Muscle of back (tissue), 11 donors: ENCODE measurements around the gene LENG1. TPM values are rescaled to one million over a fixed set of nuclear protein-coding genes. Genes with fewer than 3 reads are reported as not detected.

Source experiments
- DNase-seq, 3 donors: peaks; one replicate each; pipeline versions ENCODE4 v3.0.0 to v3.0.0-alpha.2; 2013
- polyA plus RNA-seq, 10 donors: library from polyadenylated mRNA; unstranded; fragments of 120-200 nt; gene quantifications; one replicate each; pipeline ENCODE4 v1.2.1, GENCODE V29; 2013; ENCODE audit not compliant: insufficient read length in 10 of 10

The LENG1 gene
- polyA plus RNA-seq, 10 donors = 5.7 to 10.3 (median 7.9) TPM

DNA sequence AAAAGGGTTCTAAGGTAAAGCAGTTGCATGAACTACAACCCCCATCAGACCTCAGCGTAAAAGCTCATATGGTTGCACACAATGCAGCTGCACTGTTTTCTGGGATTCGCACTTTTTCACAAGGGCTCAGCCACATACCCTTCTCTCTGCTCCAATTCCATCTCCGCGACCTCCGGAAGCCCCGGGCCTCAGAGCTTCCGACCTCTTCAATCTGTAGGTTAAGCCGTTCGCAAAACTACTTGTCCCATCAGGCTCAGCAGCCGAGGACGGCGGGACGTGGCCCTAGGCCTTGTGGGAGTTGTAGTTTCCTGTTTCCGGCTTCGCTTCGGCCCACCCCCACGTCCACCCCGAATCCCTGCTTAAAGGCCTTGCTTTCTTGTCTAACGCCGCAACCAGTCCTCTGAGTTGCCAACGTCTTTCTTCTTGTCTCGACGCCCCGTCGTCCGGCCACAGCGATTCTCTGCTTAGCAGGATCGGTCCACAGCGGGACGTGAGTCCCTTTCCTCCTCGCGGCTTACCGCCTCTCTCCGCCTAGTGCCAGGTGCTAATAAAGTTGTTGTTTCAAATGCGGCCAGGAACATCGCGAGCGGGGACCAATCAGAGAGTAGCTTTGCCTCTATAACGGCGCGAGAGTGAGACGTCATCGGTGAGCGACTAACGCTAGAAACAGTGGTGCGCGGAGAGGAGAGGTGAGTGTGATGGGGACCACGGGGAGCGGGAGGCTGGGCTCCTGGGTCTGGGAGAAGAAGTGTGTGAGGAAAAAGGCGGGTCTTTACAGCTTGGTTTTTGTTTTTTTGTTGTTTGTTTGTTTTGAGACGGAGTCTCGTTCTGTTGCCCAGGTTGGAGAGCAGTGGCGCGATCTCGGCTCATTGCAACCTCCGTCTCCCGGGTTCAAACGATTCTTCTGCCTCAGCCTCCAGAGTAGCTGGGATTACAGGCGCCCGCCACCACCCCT lies 44.1 kb downstream of the LENG1 start, which contains the start of the genes PRPF31 and TFPT:
PRPF31 (plus strand) TSS at position 646 of the 955 bp plus-strand sequence. CDS start 2,525 bp downstream, outside the sequence.
TFPT (minus strand) TSS at position 549 of the 955 bp plus-strand sequence; CDS start at position 161, 388 bp downstream.
- peak; percentile 98 to 100 (median 99) for DNase-seq

DNA sequence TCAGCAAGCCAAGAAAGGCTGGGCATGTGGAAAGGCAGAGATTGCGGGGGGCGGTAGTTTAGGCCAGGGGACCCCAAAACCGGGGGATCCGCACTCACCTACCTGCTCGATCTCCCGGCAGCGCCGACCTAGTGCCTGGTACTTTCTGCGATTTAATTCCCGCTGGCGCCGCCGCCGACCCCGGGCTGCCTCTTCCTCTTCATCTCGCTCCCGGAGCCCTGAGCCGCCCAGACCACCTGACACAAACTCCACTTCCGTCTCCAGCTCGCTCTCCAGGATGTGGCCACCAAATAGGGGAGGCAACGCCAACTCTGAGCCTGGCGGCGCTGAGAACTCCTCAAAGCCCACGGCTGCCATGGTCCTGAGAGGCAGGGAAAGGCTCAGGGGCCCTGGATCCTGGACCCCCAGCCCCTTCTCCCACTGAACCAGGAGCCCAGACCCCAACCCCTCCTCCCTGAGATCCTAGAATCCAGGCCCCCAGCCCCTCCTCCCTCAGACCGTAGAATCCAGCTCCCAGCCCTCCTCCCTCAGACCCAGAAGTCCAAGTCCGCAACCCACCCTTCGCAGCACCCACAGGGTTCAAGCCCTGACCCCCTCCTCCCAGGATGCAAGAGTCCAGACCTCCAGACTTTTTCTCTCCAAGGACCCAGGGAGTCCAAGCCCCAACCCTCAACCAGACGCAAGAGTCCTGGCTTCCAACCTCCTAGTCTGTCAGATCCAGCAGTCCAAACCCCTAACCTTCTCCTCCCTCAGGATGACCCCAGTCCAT lies 45.0 kb downstream of the LENG1 start:
- peak in 1 of 3 donors; percentile 29 for DNase-seq

DNA sequence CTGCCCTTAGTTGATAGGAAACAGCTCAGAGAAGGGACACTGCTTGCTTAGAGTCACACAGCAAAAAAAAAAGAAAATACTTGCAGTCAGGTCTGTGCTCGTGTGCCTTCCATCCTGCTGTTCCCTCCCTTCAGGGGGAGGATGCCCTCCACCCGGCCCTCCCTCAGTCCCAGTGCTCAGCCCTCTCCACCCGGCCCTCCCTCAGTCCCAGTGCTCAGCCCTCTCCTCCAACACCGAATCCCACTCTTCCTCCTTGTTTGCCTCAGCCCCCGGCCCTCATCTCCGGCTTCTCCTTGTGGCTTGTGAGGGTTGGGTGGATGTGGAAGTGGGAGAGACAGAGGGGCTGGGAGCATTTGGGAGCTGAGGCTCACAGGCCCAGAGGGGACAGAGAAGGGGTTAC lies 49.9 kb downstream of the LENG1 start:
- DNase-seq = no peak

DNA sequence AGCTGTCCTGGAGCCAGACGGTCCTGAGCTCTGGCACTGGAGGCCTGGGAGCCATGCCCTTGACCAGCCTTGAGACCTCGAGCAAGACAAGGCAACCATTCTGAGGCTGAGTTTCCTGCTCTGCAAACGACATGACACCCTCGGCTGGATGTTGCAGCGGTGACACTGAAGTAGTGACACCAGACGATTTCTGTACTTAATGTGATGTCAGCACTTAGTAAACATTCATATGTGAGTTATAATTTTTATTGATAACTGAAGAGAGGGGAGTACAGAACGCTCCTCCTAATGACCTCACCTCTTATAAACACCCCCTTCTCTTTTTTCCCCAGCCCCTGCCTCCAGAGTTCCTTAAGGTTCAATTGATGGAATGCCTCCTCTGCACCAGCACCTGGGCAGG lies 51.0 kb downstream of the LENG1 start:
- no peak for DNase-seq

DNA sequence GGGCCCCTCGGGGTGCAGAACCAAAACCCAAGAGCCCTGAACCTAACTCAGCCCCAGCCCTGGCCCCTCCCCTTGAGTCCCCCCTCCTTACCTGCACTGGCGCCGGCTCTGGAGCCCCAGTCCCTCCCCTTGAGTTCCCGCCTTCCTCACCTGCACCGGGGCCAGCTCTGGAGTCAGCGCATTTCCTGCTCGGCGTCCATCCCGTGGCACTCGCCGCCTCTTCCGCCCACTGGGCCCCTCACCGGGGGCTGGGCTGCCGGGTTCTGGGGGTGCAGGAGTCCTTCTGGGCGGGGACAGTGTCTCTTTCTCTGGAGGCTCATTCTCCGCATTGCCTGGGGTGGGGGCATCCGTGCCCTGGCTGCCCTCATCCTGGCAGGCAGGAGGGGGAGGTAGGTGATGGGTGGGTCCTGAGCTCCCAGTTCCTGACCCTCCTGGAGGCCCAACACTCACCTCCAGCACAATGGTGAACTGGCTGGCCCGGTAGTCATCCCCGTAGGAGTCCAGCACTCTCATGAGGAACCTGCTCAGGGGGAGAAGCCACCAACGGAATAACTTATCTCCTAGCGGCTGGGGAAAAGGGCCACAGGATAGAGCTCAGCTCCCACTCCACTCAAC lies 51.5 kb downstream of the LENG1 start:
- DNase-seq = no peak

DNA sequence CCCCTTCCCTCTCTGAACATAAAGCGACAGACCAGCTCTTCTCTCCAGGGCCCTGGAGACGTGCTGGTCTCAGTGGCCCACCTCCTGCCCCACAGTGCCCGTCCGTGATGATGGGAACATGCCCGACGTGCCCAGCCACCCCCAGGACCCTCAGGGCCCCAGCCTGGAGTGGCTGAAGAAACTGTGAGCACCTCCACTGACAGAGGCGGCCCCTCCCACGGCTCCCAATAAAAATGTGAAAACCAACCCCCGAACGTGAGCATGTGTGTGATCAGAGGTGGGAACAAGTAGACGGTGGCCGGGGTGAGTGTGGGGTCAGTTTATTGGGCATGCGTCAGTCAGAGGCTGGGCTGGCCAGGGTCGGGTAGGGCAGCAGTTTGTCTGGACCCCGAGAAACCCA lies 52.8 kb downstream of the LENG1 start:
- no peak for DNase-seq

DNA sequence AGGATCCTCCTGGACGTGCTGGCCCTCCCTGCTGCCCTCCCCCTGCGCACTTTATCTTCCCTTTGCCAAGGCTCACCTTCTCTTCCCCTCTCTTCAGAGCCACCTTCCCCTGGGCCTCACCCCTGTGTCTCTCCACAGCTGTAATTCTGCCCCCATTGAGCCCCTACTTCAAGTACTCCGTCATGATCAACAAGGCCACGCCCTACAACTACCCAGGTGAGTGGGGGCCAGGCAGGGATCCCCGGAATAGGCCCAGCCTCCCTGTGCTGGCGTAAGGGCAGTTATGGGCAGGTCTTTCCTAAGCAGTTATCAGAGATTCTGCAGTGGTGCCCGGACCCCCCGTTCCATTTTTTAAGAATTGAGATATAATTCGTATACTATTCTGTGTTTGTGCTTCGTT lies 53.7 kb downstream of the LENG1 start:
- DNase-seq = no peak

Other genes starting within 250 kb of the LENG1 start
- 1 to 10 TPM in 1 of 10 donors, under 1 TPM in 9; 0.39 to 1.0 (median 0.55) TPM for gene CACNG8, start 196.8 kb downstream of the LENG1 start, polyA plus RNA-seq
- gene CACNG6, start 168.1 kb downstream of the LENG1 start, polyA plus RNA-seq = 10 to 100 TPM; 21.1 to 29.6 (median 22.9) TPM
- gene VSTM1, start 95.8 kb downstream of the LENG1 start, polyA plus RNA-seq = under 1 TPM in 2 of 10 donors, not detected in 8; 0.22 to 0.35 TPM
- gene TARM1, start 78.4 kb downstream of the LENG1 start, polyA plus RNA-seq = not detected
- under 1 TPM; 0.11 to 0.54 (median 0.43) TPM for gene OSCAR, start 58.9 kb downstream of the LENG1 start, polyA plus RNA-seq
- gene NDUFA3, start 56.9 kb downstream of the LENG1 start, polyA plus RNA-seq = 100 to 1,000 TPM in 5 of 10 donors, 10 to 100 TPM in 5; 76.3 to 116 (median 98.6) TPM
- gene TFPT, start 44.1 kb downstream of the LENG1 start, polyA plus RNA-seq = 10 to 100 TPM in 9 of 10 donors, 1 to 10 TPM in 1; 9.8 to 17.7 (median 13.4) TPM
- gene PRPF31, start 44.0 kb downstream of the LENG1 start, polyA plus RNA-seq = 10 to 100 TPM; 35.0 to 52.0 (median 45.4) TPM
- gene CNOT3, start 22.0 kb downstream of the LENG1 start, polyA plus RNA-seq = 10 to 100 TPM; 30.0 to 46.6 (median 35.3) TPM
- gene TMC4, start 13.4 kb upstream of the LENG1 start, polyA plus RNA-seq = 1 to 10 TPM; 1.3 to 4.5 (median 3.0) TPM
- 10 to 100 TPM; 19.7 to 34.6 (median 28.0) TPM for gene MBOAT7, start 29.9 kb upstream of the LENG1 start, polyA plus RNA-seq
- 10 to 100 TPM; 20.8 to 37.2 (median 30.6) TPM for gene TSEN34, start 31.6 kb upstream of the LENG1 start, polyA plus RNA-seq
- 1,000 to 10,000 TPM; 1,602 to 2,705 (median 2,168) TPM for gene RPS9, start 41.1 kb upstream of the LENG1 start, polyA plus RNA-seq
- 1 to 10 TPM in 9 of 10 donors, under 1 TPM in 1; 0.79 to 3.8 (median 2.3) TPM for gene LILRB3, start 63.3 kb upstream of the LENG1 start, polyA plus RNA-seq
- gene LILRA6, start 83.1 kb upstream of the LENG1 start, polyA plus RNA-seq = 1 to 10 TPM; 1.1 to 2.6 (median 1.5) TPM
- 10 to 100 TPM in 1 of 10 donors, 1 to 10 TPM in 9; 6.8 to 11.2 (median 8.9) TPM for gene LILRB5, start 97.6 kb upstream of the LENG1 start, polyA plus RNA-seq
- 1 to 10 TPM; 1.2 to 2.3 (median 1.7) TPM for gene LILRB2, start 121.4 kb upstream of the LENG1 start, polyA plus RNA-seq
- gene LILRA5, start 153.4 kb upstream of the LENG1 start, polyA plus RNA-seq = 1 to 10 TPM in 1 of 10 donors, under 1 TPM in 9; 0.37 to 1.1 (median 0.54) TPM
- under 1 TPM in 2 of 10 donors, not detected in 8; 0.17 to 0.20 TPM for gene LILRA4, start 179.4 kb upstream of the LENG1 start, polyA plus RNA-seq
- gene LAIR1, start 205.2 kb upstream of the LENG1 start, polyA plus RNA-seq = 10 to 100 TPM in 1 of 10 donors, 1 to 10 TPM in 9; 5.6 to 11.0 (median 7.4) TPM